Esophagus squamous epithelium (tissue), 5 donors: ENCODE measurements around the gene PDGFRA. TPM values are rescaled to one million over a fixed set of nuclear protein-coding genes. Genes with fewer than 3 reads are reported as not detected.
A peak's percentile ranks its signal among the peaks of the same experiment; 100 is the strongest.

Experiments
- DNase-seq: peaks from one replicate; lab custom pipeline; 2025; lab: John Stamatoyannopoulos, UW
- H3K27ac ChIP-seq, 4 donors: fragments of 200-600 bp; sonication (generic); one replicate each; pipeline ENCODE4 v1.5.1; 2016 to 2019; ENCODE audit warnings: mild to moderate bottlenecking in 1 of 4
- H3K27me3 ChIP-seq, 4 donors: fragments of 200-600 bp; sonication (generic); 1 replicate in 3 of 4; 2 replicates in 1 of 4; pipeline versions ENCODE4 v1.5.1 to v1.6.0; 2017 to 2021; ENCODE audit warnings: antibody characterized with exemption in 1 of 4
- H3K36me3 ChIP-seq, 3 donors: fragments of 200-600 bp; sonication (generic); one replicate each; pipeline ENCODE4 v1.5.1; 2016 to 2019
- H3K4me1 ChIP-seq, 3 donors: fragments of 200-600 bp; sonication (generic); one replicate each; pipeline ENCODE4 v1.5.1; 2017 to 2019
- H3K4me3 ChIP-seq, 4 donors: fragments of 200-600 bp; sonication (generic); 1 replicate in 3 of 4; 2 replicates in 1 of 4; pipeline ENCODE4 v1.5.1; 2016 to 2019; ENCODE audit warnings: mild to moderate bottlenecking in 2 of 4, moderate library complexity in 1 of 4
- H3K9me3 ChIP-seq, 3 donors: fragments of 200-600 bp; sonication (generic); one replicate each; pipeline ENCODE4 v1.5.1; 2016 to 2019
- CTCF ChIP-seq, 6 experiments: fragments of 450-650 bp in 4 of 6; fragments of 200-600 bp in 2 of 6; sonication (generic) in 2 of 6; IDR thresholded peaks; one replicate each; pipeline ENCODE4 v1.5.1; 2016 to 2019; ENCODE audit warnings: antibody characterized with exemption in 6 of 6, mild to moderate bottlenecking in 4 of 6, moderate library complexity in 4 of 6
- POLR2A ChIP-seq, 4 donors: fragments of 450-650 bp; IDR thresholded peaks; one replicate each; pipeline ENCODE4 v1.6.1; 2017; ENCODE audit warnings: antibody characterized with exemption in 4 of 4, mild to moderate bottlenecking in 4 of 4, moderate library complexity in 3 of 4
- WGBS, 2 donors: methylation state at CpG; one replicate each; pipeline ENCODE4 v1.1.5; 2018; 5-methylcytosine and 5-hydroxymethylcytosine counted together
- intact Hi-C: fragments of 100-400 bp; cut with DNase I; formaldehyde crosslinking; loops from one replicate; pipeline ENCODE4 v1.15.0; 2022
- total RNA-seq, 4 donors: library from RNA; depleted of rRNA; stranded (reverse); fragments of >200 nt; gene quantifications; one replicate each; pipeline ENCODE4 v1.1.0, GENCODE V29; 2016
- donor health status: DM: yes; HTN: yes; CAD: no.

Gene PDGFRA
- total RNA-seq, 4 donors from 2014 or later, result 10.8 to 81.8 (median 28.3) TPM

- Histone ChIP-seq H3K4me3 (no peak overlapping the region), H3K27ac (no peak overlapping the region), H3K4me1 (peaks cover 0 to 17% (median 14%) of the 10 kb centered on the region in 3 donors), H3K27me3 (no peaks in the 10 kb centered on the region), H3K36me3 (no peaks in the 10 kb centered on the region), H3K9me3 (no peaks in the 10 kb centered on the region)
- intact Hi-C loops, result loop anchor here (10.0 kb wide), 1 partner anchor 115 kb away; no protein-coding TSS in a partner anchor
- WGBS, 2 donors, result 84 to 91% methylated on average over 2 of the region's 2 CpGs
- no peak for DNase-seq
- TF ChIP-seq CTCF (IDR thresholded peaks at IDR 0.05) (no peak), POLR2A (IDR thresholded peaks at IDR 0.05) (no peak)
Measured at GRCh38 chr4:54209617-54210016, 19.5 kb upstream of the PDGFRA start.

- WGBS, 2 donors, result 43 to 81% methylated on average over 3 of the region's 3 CpGs
- DNase-seq, result no peak
- Histone ChIP-seq H3K4me3 (no peak overlapping the region), H3K27me3 (peaks cover 0 to 1% (median 0%) of the 10 kb centered on the region in 4 donors), H3K36me3 (no peaks in the 10 kb centered on the region), H3K9me3 (no peaks in the 10 kb centered on the region), H3K27ac (peak overlapping the region in 3 of 4 donors; percentile 64 to 85 (median 74)), H3K4me1 (peaks cover 2 to 35% (median 19%) of the 10 kb centered on the region in 3 donors)
- TF ChIP-seq CTCF (IDR thresholded peaks at IDR 0.05) (no peak), POLR2A (IDR thresholded peaks at IDR 0.05) (no peak)
- intact Hi-C loops, result no loop called here
Measured at GRCh38 chr4:54213001-54213400, 16.1 kb upstream of the PDGFRA start.

- Histone ChIP-seq H3K9me3 (no peaks in the 10 kb centered on the region), H3K4me3 (no peak overlapping the region), H3K27me3 (peaks cover 0 to 9% (median 0%) of the 10 kb centered on the region in 4 donors), H3K4me1 (peaks cover 2 to 42% (median 25%) of the 10 kb centered on the region in 3 donors), H3K36me3 (no peaks in the 10 kb centered on the region), H3K27ac (peak overlapping the region; percentile 72 to 85 (median 78))
- TF ChIP-seq CTCF (IDR thresholded peaks at IDR 0.05) (no peak), POLR2A (IDR thresholded peaks at IDR 0.05) (no peak)
- intact Hi-C loops, result no loop called here
- DNase-seq, result no peak
- WGBS, 2 donors, result 19 to 25% methylated on average over 4 of the region's 4 CpGs
Measured at GRCh38 chr4:54213761-54214160, 15.3 kb upstream of the PDGFRA start.

GRCh38 chr4:54215379-54216077 is 13.6 kb upstream of the PDGFRA start:
- no peak overlapping the region for H3K4me3 ChIP-seq
- H3K9me3 ChIP-seq, result no peaks in the 10 kb centered on the region
- H3K4me1 ChIP-seq, result peaks cover 2 to 42% (median 25%) of the 10 kb centered on the region in 3 donors
- peaks cover 0 to 18% (median 0%) of the 10 kb centered on the region in 4 donors for H3K27me3 ChIP-seq
- H3K36me3 ChIP-seq, result no peaks in the 10 kb centered on the region
- 51 to 56% methylated on average over 4 of the region's 4 CpGs for WGBS, 2 donors
- H3K27ac ChIP-seq, result no peak overlapping the region
- TF ChIP-seq POLR2A (IDR thresholded peaks at IDR 0.05) (no peak), CTCF (IDR thresholded peaks at IDR 0.05) (peak in 1 of 6 experiments; percentile 6)
- DNase-seq, result no peak
- intact Hi-C loops, result loop anchor here (5.0 kb wide), 1 partner anchor 288 kb away; no protein-coding TSS in a partner anchor
